ENCODE data around the gene STARD8.

GRCh38 chrX:68728186-68728585, 80.7 kb downstream of the STARD8 start:
- TF ChIP-seq POLR2A (IDR thresholded peaks at IDR 0.05) (no peak), POLR2AphosphoS5 (IDR thresholded peaks at IDR 0.05) (no peak), CTCF (IDR thresholded peaks at IDR 0.05) (no peak)
